MCF 10A (cell line): ENCODE results near the gene BUB1. TPM values are rescaled to one million over a fixed set of nuclear protein-coding genes. Genes with fewer than 3 reads are reported as not detected.

Source experiments
- BruUV-seq: library from RNA; stranded (reverse); fragments of 400-500 nt; replicated peaks from 2 replicates; lab custom pipeline; 2021; lab: Mats Ljungman, UMichigan
- CTCF ChIA-PET: fragments of 300-600 bp; sonication (Branson Sonifier 250); formaldehyde crosslinking; extraction: SDS; loops from one replicate; lab custom pipeline; 2021; ENCODE audit warnings: antibody characterized with exemption, inconsistent platforms; lab: Yijun Ruan, JAX
- POLR2A ChIA-PET: fragments of 300-600, 350-650 bp; sonication (Branson Sonifier 250); formaldehyde crosslinking; extraction: SDS; loops from one replicate; lab custom pipeline; 2020; ENCODE audit warnings: antibody characterized with exemption, inconsistent platforms; lab: Yijun Ruan, JAX
- DNase-seq: peaks from one replicate; pipeline ENCODE4 v3.0.0-alpha.2; 2018; ENCODE audit not compliant: unreplicated experiment
- H3K27ac Mint-ChIP-seq: one replicate; pipeline ENCODE4 v1.8.0; 2022; ENCODE audit warnings: mild to moderate bottlenecking, low read depth, mixed read lengths; ENCODE audit not compliant: unreplicated experiment
- H3K27me3 Mint-ChIP-seq: one replicate; pipeline ENCODE4 v1.8.0; 2022; ENCODE audit warnings: mixed read lengths; ENCODE audit not compliant: insufficient read depth, unreplicated experiment
- H3K36me3 Mint-ChIP-seq: one replicate; pipeline ENCODE4 v1.8.0; 2022; ENCODE audit warnings: mild to moderate bottlenecking, moderate library complexity, mixed read lengths; ENCODE audit not compliant: insufficient read depth, unreplicated experiment
- H3K4me1 Mint-ChIP-seq: one replicate; pipeline ENCODE4 v1.8.0; 2022; ENCODE audit warnings: mixed read lengths; ENCODE audit not compliant: insufficient read depth, unreplicated experiment
- H3K4me3 Mint-ChIP-seq: one replicate; pipeline ENCODE4 v1.8.0; 2022; ENCODE audit warnings: mild to moderate bottlenecking, moderate library complexity, mixed read lengths; ENCODE audit not compliant: unreplicated experiment
- H3K9me3 Mint-ChIP-seq: one replicate; pipeline ENCODE4 v1.8.0; 2022; ENCODE audit warnings: mixed read lengths; ENCODE audit not compliant: unreplicated experiment
- CTCF ChIP-seq: fragments of 200-600 bp; IDR thresholded peaks from one replicate; pipeline ENCODE4 v1.8.0; 2022; ENCODE audit warnings: antibody characterized with exemption, mild to moderate bottlenecking; ENCODE audit not compliant: unreplicated experiment
- intact Hi-C: fragments of 100-400 bp; cut with micrococcal nuclease; formaldehyde crosslinking; loops from 2 replicates; pipeline ENCODE4 v1.14.1; 2022
- total RNA-seq: library from RNA; stranded (reverse); gene quantifications from 2 replicates; pipeline ENCODE4 v1.2.3, GENCODE V29; 2022

The BUB1 gene
- total RNA-seq, 1 experiment from 2014 or later, result 25.5 TPM

GRCh38 chr2:110724820-110725219 lies 47.0 kb upstream of the BUB1 start:
- no peaks in the 10 kb centered on the region for H3K9me3 Mint-ChIP-seq
- DNase-seq, result no peak
- H3K36me3 Mint-ChIP-seq, result no peaks in the 10 kb centered on the region
- no peak overlapping the region for H3K4me3 Mint-ChIP-seq
- no TSS peak for BruUV-seq
- intact Hi-C loops, result no loop called here
- no peak for TF ChIP-seq CTCF
- H3K27me3 Mint-ChIP-seq, result peaks cover 32% of the 10 kb centered on the region
- H3K27ac Mint-ChIP-seq, result no peak overlapping the region
- POLR2A ChIA-PET, result no interaction called here
- CTCF ChIA-PET, result interaction anchor here (0.7 kb wide), 1 partner anchor 13 kb away, joined by 3 read pairs; no protein-coding TSS in a partner anchor
- H3K4me1 Mint-ChIP-seq, result no peaks in the 10 kb centered on the region

GRCh38 chr2:110720547-110720946 lies 42.7 kb upstream of the BUB1 start:
- BruUV-seq, result no TSS peak
- ChIA-PET CTCF (no interaction called here), POLR2A (interaction anchor here (0.6 kb wide), 1 partner anchor 59 kb away, joined by 4 read pairs; no protein-coding TSS in a partner anchor)
- Mint-ChIP-seq H3K4me1 (peaks cover 15% of the 10 kb centered on the region), H3K36me3 (no peaks in the 10 kb centered on the region), H3K27me3 (peaks cover 32% of the 10 kb centered on the region), H3K27ac (no peak overlapping the region), H3K4me3 (no peak overlapping the region), H3K9me3 (no peaks in the 10 kb centered on the region)
- no peak for TF ChIP-seq CTCF
- DNase-seq, result no peak
- intact Hi-C loops, result no loop called here

- Mint-ChIP-seq H3K27me3 (peaks cover 29% of the 10 kb centered on the region), H3K27ac (no peak overlapping the region)
- no peak for TF ChIP-seq CTCF
Observed at GRCh38 chr2:110718990-110719389, 41.1 kb upstream of the BUB1 start.

GRCh38 chr2:110718382-110718781 lies 40.5 kb upstream of the BUB1 start:
- no peak overlapping the region for H3K4me3 Mint-ChIP-seq
- H3K9me3 Mint-ChIP-seq, result no peaks in the 10 kb centered on the region
- H3K4me1 Mint-ChIP-seq, result peaks cover 15% of the 10 kb centered on the region
- BruUV-seq, result no TSS peak
- CTCF ChIA-PET, result no interaction called here
- no peaks in the 10 kb centered on the region for H3K36me3 Mint-ChIP-seq
- POLR2A ChIA-PET, result no interaction called here
- TF ChIP-seq CTCF, result no peak
- H3K27ac Mint-ChIP-seq, result no peak overlapping the region
- DNase-seq, result no peak
- intact Hi-C loops, result no loop called here
- H3K27me3 Mint-ChIP-seq, result peaks cover 23% of the 10 kb centered on the region

More at GRCh38 chr2:110718990-110719389, 41.1 kb upstream of the BUB1 start:
- no peak for DNase-seq
- intact Hi-C loops, result no loop called here
- Mint-ChIP-seq H3K4me1 (peaks cover 15% of the 10 kb centered on the region), H3K4me3 (no peak overlapping the region), H3K9me3 (no peaks in the 10 kb centered on the region), H3K36me3 (no peaks in the 10 kb centered on the region)
- ChIA-PET POLR2A (interaction anchor here (0.7 kb wide), 1 partner anchor 906 kb away, joined by 3 read pairs; no protein-coding TSS in a partner anchor), CTCF (no interaction called here)
- BruUV-seq, result no TSS peak
